OCI-M2 (cell line): Measurements from ENCODE around the gene TMEM269.
"Not testable (repeated sequence)": the region's sequence is repeated elsewhere in the genome, so short reads cannot be mapped to it uniquely, and the experiment has no call there.

Experiments
- DNase-seq: peaks from one replicate; lab custom pipeline; 2025; ENCODE audit not compliant: unreplicated experiment; lab: John Stamatoyannopoulos, UW

The TMEM269 gene

GRCh38 chr1:42748021-42748420 lies 36.8 kb upstream of the TMEM269 start:
- no peak for DNase-seq

- no peak for DNase-seq
These were observed 36.1 kb upstream of the TMEM269 start for GRCh38 chr1:42748461-42749410.

- no peak for DNase-seq
These were observed 34.8 kb upstream of the TMEM269 start for GRCh38 chr1:42750041-42750440.

GRCh38 chr1:42751511-42752070 lies 33.2 kb upstream of the TMEM269 start:
- DNase-seq, result not testable (repeated sequence)

GRCh38 chr1:42752284-42752683 lies 32.5 kb upstream of the TMEM269 start:
- DNase-seq, result no peak

GRCh38 chr1:42753070-42753469 lies 31.7 kb upstream of the TMEM269 start:
- DNase-seq, result no peak

- DNase-seq, result no peak
These were observed 27.6 kb upstream of the TMEM269 start for GRCh38 chr1:42756956-42757891.

GRCh38 chr1:42757892-42758275 lies 26.9 kb upstream of the TMEM269 start:
- DNase-seq, result no peak

GRCh38 chr1:42758641-42759040 lies 26.1 kb upstream of the TMEM269 start:
- DNase-seq, result no peak

GRCh38 chr1:42759114-42759513 lies 25.7 kb upstream of the TMEM269 start:
- no peak for DNase-seq

GRCh38 chr1:42761567-42761966 lies 23.2 kb upstream of the TMEM269 start:
- no peak for DNase-seq

- DNase-seq, result no peak
These were observed 22.5 kb upstream of the TMEM269 start for GRCh38 chr1:42762269-42762668.

GRCh38 chr1:42765269-42765668 lies 19.5 kb upstream of the TMEM269 start:
- no peak for DNase-seq

GRCh38 chr1:42765832-42766740 lies 18.7 kb upstream of the TMEM269 start:
- no peak for DNase-seq

- DNase-seq, result peak; percentile 82
These were observed 17.9 kb upstream of the TMEM269 start, which contains the start of the genes C1orf50 and P3H1 for GRCh38 chr1:42766741-42767509. C1orf50 (plus strand) TSS chr1:42767249; CDS start chr1:42767312, 63 bp downstream. P3H1 (minus strand) TSS chr1:42767028; CDS start chr1:42766971, 57 bp downstream.

- no peak for DNase-seq
These were observed 17.2 kb upstream of the TMEM269 start for GRCh38 chr1:42767510-42768000.

GRCh38 chr1:42768172-42768571 lies 16.6 kb upstream of the TMEM269 start:
- DNase-seq, result no peak

- no peak for DNase-seq
These were observed 15.0 kb upstream of the TMEM269 start for GRCh38 chr1:42769811-42770210.

GRCh38 chr1:42773420-42773819 lies 11.4 kb upstream of the TMEM269 start:
- DNase-seq, result no peak
